ENCODE results near the gene UNC13C.

UNC13C gene

GRCh38 chr15:54101664-54102270 is 123.5 kb downstream of the UNC13C start:
- TF ChIP-seq CTCF (IDR thresholded peaks at IDR 0.05; ENCODE audit: extremely low read depth, missing control alignments) = no peak
- DNase-seq (ENCODE audit: low spot score) = no peak

GRCh38 chr15:54102704-54103103 is 124.5 kb downstream of the UNC13C start:
- no peak for DNase-seq (ENCODE audit: low spot score)
- TF ChIP-seq CTCF (IDR thresholded peaks at IDR 0.05; ENCODE audit: extremely low read depth, missing control alignments) = no peak

- DNase-seq (ENCODE audit: low spot score) = no peak
- no peak for TF ChIP-seq CTCF (IDR thresholded peaks at IDR 0.05; ENCODE audit: extremely low read depth, missing control alignments)
These were observed 130.8 kb downstream of the UNC13C start for GRCh38 chr15:54109014-54109413.

GRCh38 chr15:54119051-54119450 is 140.8 kb downstream of the UNC13C start:
- DNase-seq (ENCODE audit: low spot score) = no peak
- TF ChIP-seq CTCF (IDR thresholded peaks at IDR 0.05; ENCODE audit: extremely low read depth, missing control alignments) = no peak

- DNase-seq (ENCODE audit: low spot score) = no peak
- TF ChIP-seq CTCF (IDR thresholded peaks at IDR 0.05; ENCODE audit: extremely low read depth, missing control alignments) = no peak
These were observed 142.8 kb downstream of the UNC13C start for GRCh38 chr15:54120949-54121463.

- no peak for DNase-seq (ENCODE audit: low spot score)
- no peak for TF ChIP-seq CTCF (IDR thresholded peaks at IDR 0.05; ENCODE audit: extremely low read depth, missing control alignments)
These were observed 149.3 kb downstream of the UNC13C start for GRCh38 chr15:54127574-54127973.

- no peak for DNase-seq (ENCODE audit: low spot score)
- TF ChIP-seq CTCF (IDR thresholded peaks at IDR 0.05; ENCODE audit: extremely low read depth, missing control alignments) = no peak
These were observed 153.2 kb downstream of the UNC13C start for GRCh38 chr15:54131410-54131809.

All from GM20000 (cell line).